RWPE1 (cell line): ENCODE measurements around the gene SPAG4.
A peak's percentile ranks its signal among the peaks of the same experiment; 100 is the strongest.

Experiments
- CTCF ChIA-PET: fragments of 350-600 bp; sonication (Branson Sonifier 250); formaldehyde crosslinking; extraction: SDS; loops from one replicate; lab custom pipeline; 2021; lab: Yijun Ruan, JAX
- POLR2A ChIA-PET: fragments of 400-600 bp; formaldehyde crosslinking; extraction: SDS; loops from one replicate; lab custom pipeline; 2020; ENCODE audit warnings: antibody characterized with exemption; ENCODE audit not compliant: low non-redundant PET; lab: Yijun Ruan, JAX
- DNase-seq: peaks from one replicate; pipeline ENCODE4 v3.0.0; 2012; ENCODE audit warnings: low spot score
- H3K27ac ChIP-seq: fragments of 450-650 bp; 2 replicates; pipeline ENCODE4 v1.5.1; 2017
- TF ChIP-seq, protein P1 (sequence below): fragments of 450-650 bp; conservative IDR thresholded peaks from 2 replicates; pipeline ENCODE4 v1.5.1; 2017; ENCODE audit warnings: low read depth, mild to moderate bottlenecking

SPAG4 gene

DNA sequence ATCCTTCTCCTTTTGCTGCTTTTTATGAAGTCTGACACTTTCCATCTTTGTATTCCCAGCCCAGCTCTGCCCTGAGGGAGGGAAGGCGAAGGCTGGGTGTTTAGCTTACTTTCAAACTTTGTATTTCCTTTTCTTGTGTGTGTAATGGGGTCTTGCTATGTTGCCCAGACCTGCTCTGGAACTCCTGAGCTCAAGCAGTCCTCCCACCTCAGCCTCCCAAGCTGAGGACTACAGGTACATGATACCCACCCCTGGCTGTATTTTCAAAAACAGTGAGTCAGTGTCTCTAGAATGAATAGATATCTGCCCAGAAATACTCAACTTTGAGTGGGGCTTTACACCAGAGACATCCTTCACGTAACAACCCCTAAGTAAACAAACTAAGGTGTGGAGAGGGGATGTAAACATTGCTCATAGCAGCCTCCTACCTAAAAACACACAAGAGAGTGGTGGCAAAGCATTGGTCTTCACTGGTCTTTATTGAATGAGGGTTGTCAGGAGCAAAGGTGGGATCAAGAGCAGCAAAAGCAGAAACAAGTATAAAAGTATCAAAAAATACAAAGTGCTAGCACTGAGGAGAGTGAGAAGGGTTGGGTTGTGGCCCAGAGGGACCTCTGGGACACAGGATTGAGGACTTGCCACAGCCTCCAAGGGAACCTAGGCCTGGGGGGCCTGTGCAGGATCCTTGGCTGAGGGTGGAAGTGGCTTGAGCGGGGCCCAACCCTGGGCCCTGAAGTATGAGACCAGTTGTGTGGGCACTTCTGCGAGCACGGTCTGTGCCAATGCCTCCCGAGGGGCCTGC is 10.2 kb downstream of the SPAG4 start:
- ChIA-PET CTCF (no interaction called here), POLR2A (interaction anchor here (0.6 kb wide), 1 partner anchor 121 kb away, joined by 3 read pairs; no protein-coding TSS in a partner anchor)
- DNase-seq: no peak
- peak overlapping the region; percentile 66 for H3K27ac ChIP-seq
- TF ChIP-seq, protein P1, sequence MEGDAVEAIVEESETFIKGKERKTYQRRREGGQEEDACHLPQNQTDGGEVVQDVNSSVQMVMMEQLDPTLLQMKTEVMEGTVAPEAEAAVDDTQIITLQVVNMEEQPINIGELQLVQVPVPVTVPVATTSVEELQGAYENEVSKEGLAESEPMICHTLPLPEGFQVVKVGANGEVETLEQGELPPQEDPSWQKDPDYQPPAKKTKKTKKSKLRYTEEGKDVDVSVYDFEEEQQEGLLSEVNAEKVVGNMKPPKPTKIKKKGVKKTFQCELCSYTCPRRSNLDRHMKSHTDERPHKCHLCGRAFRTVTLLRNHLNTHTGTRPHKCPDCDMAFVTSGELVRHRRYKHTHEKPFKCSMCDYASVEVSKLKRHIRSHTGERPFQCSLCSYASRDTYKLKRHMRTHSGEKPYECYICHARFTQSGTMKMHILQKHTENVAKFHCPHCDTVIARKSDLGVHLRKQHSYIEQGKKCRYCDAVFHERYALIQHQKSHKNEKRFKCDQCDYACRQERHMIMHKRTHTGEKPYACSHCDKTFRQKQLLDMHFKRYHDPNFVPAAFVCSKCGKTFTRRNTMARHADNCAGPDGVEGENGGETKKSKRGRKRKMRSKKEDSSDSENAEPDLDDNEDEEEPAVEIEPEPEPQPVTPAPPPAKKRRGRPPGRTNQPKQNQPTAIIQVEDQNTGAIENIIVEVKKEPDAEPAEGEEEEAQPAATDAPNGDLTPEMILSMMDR: no peak

DNA sequence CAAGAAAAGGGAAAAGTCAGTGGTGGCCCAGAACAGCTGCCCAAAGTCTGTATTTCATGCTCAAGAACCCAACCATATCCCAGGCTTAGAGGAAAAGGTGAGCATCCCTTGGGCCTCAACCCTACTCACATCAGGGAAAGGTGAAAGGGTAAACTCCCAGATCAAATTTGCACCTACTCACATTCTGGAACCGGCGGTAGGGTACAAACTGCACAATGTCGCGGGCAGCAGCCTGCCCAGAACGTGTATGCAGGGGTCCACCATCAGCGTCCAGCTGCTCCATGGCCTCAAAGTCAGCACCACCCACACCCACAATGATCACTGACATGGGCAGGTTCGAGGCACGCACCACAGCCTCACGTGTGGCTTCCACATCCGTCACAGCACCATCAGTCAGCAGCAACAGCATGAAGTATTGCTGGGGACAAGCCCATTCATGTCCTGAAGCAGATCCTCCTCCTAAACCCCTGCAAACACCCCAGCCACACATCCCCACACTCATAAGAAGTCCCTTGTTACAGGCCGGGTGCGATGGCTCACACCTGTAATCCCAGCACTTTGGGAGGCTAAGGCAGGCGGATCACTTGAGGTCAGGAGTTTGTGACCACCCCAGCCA is 10.9 kb downstream of the SPAG4 start:
- no peak for DNase-seq
- H3K27ac ChIP-seq: peak overlapping the region; percentile 66
- ChIA-PET POLR2A (no interaction called here), CTCF (interaction anchor here (0.6 kb wide), 1 partner anchor 1518 kb away, joined by 4 read pairs; no protein-coding TSS in a partner anchor)
- TF ChIP-seq, protein P1: no peak

- ChIA-PET CTCF (interaction anchor here (0.6 kb wide), 1 partner anchor 1518 kb away, joined by 4 read pairs; no protein-coding TSS in a partner anchor), POLR2A (no interaction called here)
- TF ChIP-seq, protein P1: no peak
- no peak for DNase-seq
- peak overlapping the region; percentile 66 for H3K27ac ChIP-seq
These were observed 11.5 kb downstream of the SPAG4 start for GRCh38 chr20:35627121-35627520.

DNA sequence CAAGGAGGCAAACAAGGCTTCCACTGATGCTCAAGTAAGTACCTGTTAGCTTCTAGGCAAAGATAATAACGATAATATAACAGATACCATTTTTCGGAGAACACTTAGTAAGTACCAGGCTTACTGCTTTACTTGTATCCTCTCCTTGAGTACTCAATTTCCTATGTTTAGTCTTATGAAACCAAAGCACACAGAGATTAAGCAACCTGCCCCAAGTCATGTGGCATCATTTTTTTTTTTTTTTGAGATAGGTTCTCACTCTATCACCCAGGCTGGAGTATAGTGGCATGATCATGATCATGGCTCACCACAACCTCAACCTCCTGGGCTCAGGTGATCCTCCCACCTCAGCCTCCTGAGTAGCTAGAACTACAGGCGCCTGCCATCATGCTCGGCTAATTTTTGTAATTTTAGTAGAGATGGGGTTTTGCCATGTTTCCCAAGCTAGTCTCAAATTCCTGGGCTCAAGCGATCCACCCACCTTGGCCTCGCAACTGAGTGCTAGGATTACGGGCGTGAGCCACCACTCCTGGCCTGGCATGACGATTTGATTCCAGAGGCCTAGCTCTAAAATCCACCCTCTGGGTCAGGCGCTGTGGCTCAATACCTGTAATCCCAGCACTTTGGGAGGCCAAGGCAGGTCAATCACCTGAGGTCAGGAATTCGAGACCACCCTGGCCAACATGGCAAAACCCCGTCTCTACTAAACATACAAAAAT is 14.0 kb downstream of the SPAG4 start:
- POLR2A ChIA-PET: no interaction called here
- no peak for DNase-seq
- CTCF ChIA-PET: interaction anchor here (0.6 to 0.7 kb wide), 3 partner anchors 10 to 150 kb away, joined by 3 to 5 read pairs (median 3); no protein-coding TSS in a partner anchor
- peak overlapping the region; percentile 19 for H3K27ac ChIP-seq
- TF ChIP-seq, protein P1: no peak

DNA sequence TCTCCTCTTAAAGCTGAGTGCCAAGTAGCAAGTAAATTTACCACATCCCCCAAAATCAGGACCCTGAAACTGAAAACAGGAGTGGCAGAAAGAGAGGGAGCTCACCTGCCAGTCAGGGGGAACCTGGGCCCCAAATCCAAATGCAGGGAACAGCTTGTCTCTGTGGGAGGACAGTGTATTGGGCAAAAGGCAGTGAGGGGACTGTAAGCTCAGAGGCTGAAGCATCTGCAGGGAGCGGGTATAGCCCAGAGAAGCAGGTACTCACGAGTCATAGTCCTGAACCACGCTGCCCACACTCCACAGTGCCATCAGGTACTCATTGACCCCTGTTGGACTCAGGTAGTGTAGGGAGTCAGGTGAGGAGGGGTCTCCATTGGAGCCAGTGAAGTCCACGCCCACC is 15.0 kb downstream of the SPAG4 start:
- no peak for DNase-seq
- ChIA-PET CTCF (interaction anchor here (0.7 to 2.9 kb wide), 2 partner anchors 10 to 276 kb away, joined by 4 to 13 read pairs; no protein-coding TSS in a partner anchor), POLR2A (interaction anchor here (0.6 kb wide), 1 partner anchor 997 kb away, joined by 3 read pairs; no protein-coding TSS in a partner anchor)
- peak overlapping the region; percentile 27 for H3K27ac ChIP-seq
- TF ChIP-seq, protein P1: no peak

- H3K27ac ChIP-seq: peak overlapping the region; percentile 4; the same call in 1 of the 2 replicates
- DNase-seq: no peak
- TF ChIP-seq, protein P1: no peak
- ChIA-PET POLR2A (no interaction called here), CTCF (interaction anchor here (0.6 to 2.9 kb wide), 7 partner anchors 11 to 71 kb away, joined by 3 to 13 read pairs (median 3); no protein-coding TSS in a partner anchor)
These were observed 17.0 kb downstream of the SPAG4 start for GRCh38 chr20:35632539-35633115.
